Hepatocyte (in vitro differentiated cells): Measurements from ENCODE around the gene PLCL2. TPM values are rescaled to one million over a fixed set of nuclear protein-coding genes. Genes with fewer than 3 reads are reported as not detected.

Experiments used
- DNase-seq: peaks from one replicate; pipeline ENCODE4 v3.0.0-alpha.2; 2016; ENCODE audit warnings: low spot score
- H2AFZ ChIP-seq: fragments of 200-600 bp; sonication (generic); 2 replicates; pipeline ENCODE4 v1.6.0; 2016; ENCODE audit warnings: antibody characterized with exemption, mild to moderate bottlenecking
- H3K27ac ChIP-seq: fragments of 200-600 bp; sonication (generic); 2 replicates; pipeline ENCODE4 v1.5.1; 2016; ENCODE audit warnings: mild to moderate bottlenecking
- H3K27me3 ChIP-seq: fragments of 200-600 bp; sonication (generic); 2 replicates; pipeline ENCODE4 v1.6.1; 2016
- H3K36me3 ChIP-seq: fragments of 200-600 bp; sonication (generic); replicated peaks from 2 replicates; pipeline ENCODE4 v1.5.1; 2016; ENCODE audit warnings: low read depth; ENCODE audit not compliant: insufficient read depth
- H3K4me1 ChIP-seq: fragments of 200-600 bp; sonication (generic); 2 replicates; pipeline ENCODE4 v1.5.1; 2016; ENCODE audit warnings: mild to moderate bottlenecking, moderate library complexity; ENCODE audit not compliant: insufficient read depth
- H3K4me2 ChIP-seq: fragments of 200-600 bp; sonication (generic); 2 replicates; pipeline ENCODE4 v1.6.0; 2016
- H3K4me3 ChIP-seq: fragments of 200-600 bp; sonication (generic); 2 replicates; pipeline ENCODE4 v1.5.1; 2016; ENCODE audit warnings: mild to moderate bottlenecking
- H3K79me2 ChIP-seq: fragments of 200-600 bp; sonication (generic); 2 replicates; pipeline ENCODE4 v1.6.0; 2017; ENCODE audit warnings: mild to moderate bottlenecking
- H3K9me2 ChIP-seq: fragments of 200-600 bp; sonication (generic); replicated peaks from 2 replicates; pipeline ENCODE4 v1.6.0; 2017; ENCODE audit warnings: mild to moderate bottlenecking; ENCODE audit not compliant: insufficient read depth
- H3K9me3 ChIP-seq: fragments of 200-600 bp; sonication (generic); 2 replicates; pipeline ENCODE4 v1.5.1; 2016; ENCODE audit warnings: low read depth, mild to moderate bottlenecking
- H4K20me1 ChIP-seq: fragments of 200-600 bp; sonication (generic); 2 replicates; pipeline ENCODE4 v1.6.0; 2016; ENCODE audit warnings: mild to moderate bottlenecking; ENCODE audit not compliant: insufficient read depth, poor library complexity, severe bottlenecking
- EZH2 ChIP-seq: fragments of 200-600 bp; sonication (generic); IDR thresholded peaks from 2 replicates; pipeline ENCODE4 v1.6.1; 2016; ENCODE audit warnings: antibody characterized with exemption, mild to moderate bottlenecking, borderline replicate concordance
- EZH2phosphoT487 ChIP-seq: fragments of 200-600 bp; sonication (generic); IDR thresholded peaks from one replicate; pipeline ENCODE4 v1.6.1; 2018; ENCODE audit warnings: antibody characterized with exemption, mild to moderate bottlenecking, low read depth, moderate library complexity; ENCODE audit not compliant: unreplicated experiment, severe bottlenecking
- WGBS: methylation state at CpG from one replicate; pipeline ENCODE4 v1.1.6; 2016; ENCODE audit warnings: low lambda C conversion rate; ENCODE audit errors: missing lambda C conversion rate; 5-methylcytosine and 5-hydroxymethylcytosine counted together
- polyA plus RNA-seq: library from polyadenylated mRNA; unstranded; fragments of >200 nt; fragmentation: Nextera tagmentation; extraction: Ambion mirVana; gene quantifications from 2 replicates; pipeline ENCODE4 v1.2.1, GENCODE V29; 2016
- total RNA-seq: library from RNA; depleted of rRNA; stranded (reverse); fragments of >200 nt; gene quantifications from 2 replicates; pipeline ENCODE4 v1.2.3, GENCODE V29; 2014
- TF ChIP-seq, protein P1 (sequence below): fragments of 200-600 bp; sonication (generic); IDR thresholded peaks from 2 replicates; pipeline ENCODE4 v1.5.1; 2016; ENCODE audit warnings: antibody characterized with exemption, mild to moderate bottlenecking; ENCODE audit not compliant: poor library complexity

The PLCL2 gene
- total and polyA plus RNA-seq, 2 experiments from 2014 or later, result 3.2 to 14.2 TPM

DNA sequence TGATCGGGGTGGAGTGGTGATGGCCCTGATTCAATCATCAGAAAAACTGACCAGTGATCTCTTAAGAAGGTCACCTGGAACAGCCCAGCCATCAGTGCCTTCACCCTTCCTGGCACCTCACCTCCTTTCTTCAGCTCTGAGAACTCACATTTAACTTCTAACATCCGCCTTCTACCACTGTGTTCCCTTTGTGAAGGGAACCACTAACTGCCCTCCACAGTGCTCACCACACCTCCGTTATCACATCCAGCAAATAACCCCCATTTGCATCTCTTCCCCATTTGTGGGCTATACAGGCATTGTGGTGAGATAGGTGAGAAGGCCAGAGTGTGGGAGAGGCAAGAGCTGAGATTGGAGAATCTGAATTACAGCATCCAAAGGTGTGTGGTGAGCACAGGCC, 107.4 kb downstream of the PLCL2 start:
- TF ChIP-seq EZH2phosphoT487 (no peak), EZH2 (no peak)
- TF ChIP-seq, protein P1, sequence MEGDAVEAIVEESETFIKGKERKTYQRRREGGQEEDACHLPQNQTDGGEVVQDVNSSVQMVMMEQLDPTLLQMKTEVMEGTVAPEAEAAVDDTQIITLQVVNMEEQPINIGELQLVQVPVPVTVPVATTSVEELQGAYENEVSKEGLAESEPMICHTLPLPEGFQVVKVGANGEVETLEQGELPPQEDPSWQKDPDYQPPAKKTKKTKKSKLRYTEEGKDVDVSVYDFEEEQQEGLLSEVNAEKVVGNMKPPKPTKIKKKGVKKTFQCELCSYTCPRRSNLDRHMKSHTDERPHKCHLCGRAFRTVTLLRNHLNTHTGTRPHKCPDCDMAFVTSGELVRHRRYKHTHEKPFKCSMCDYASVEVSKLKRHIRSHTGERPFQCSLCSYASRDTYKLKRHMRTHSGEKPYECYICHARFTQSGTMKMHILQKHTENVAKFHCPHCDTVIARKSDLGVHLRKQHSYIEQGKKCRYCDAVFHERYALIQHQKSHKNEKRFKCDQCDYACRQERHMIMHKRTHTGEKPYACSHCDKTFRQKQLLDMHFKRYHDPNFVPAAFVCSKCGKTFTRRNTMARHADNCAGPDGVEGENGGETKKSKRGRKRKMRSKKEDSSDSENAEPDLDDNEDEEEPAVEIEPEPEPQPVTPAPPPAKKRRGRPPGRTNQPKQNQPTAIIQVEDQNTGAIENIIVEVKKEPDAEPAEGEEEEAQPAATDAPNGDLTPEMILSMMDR, result no peak
- WGBS, result 93% methylated on average over 3 of the region's 3 CpGs

DNA sequence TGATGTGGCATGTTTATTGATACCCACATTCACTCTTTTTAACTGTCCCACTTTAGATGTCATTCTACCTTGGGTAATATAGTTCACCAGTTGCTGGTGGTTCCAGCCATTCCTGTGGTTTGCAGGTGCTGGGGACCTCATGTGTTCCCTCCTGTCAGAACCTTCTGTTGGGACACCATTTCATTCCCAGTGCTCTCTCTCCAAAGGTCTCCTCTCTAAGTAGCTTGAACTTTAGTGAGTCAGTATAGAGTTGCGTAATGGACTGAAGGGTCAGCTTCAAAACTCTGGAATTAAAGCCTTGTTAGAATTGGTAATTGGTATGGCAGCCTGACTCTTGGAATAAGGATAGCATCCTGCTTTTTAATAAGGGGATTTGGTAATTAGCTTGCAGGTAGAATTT, 108.5 kb downstream of the PLCL2 start:
- H3K36me3 ChIP-seq, result no peaks in the 10 kb centered on the region
- no peaks in the 10 kb centered on the region for H3K9me2 ChIP-seq
- H3K27ac ChIP-seq, result no peak overlapping the region
- WGBS, result 80% methylated on average over 1 of the region's 1 CpG
- H4K20me1 ChIP-seq, result no peaks in the 10 kb centered on the region
- H3K4me2 ChIP-seq, result no peak overlapping the region
- H2AFZ ChIP-seq, result no peak overlapping the region
- no peak for DNase-seq
- TF ChIP-seq, protein P1, result no peak
- TF ChIP-seq EZH2phosphoT487 (no peak), EZH2 (no peak)
- no peaks in the 10 kb centered on the region for H3K9me3 ChIP-seq
- peaks cover 13% of the 10 kb centered on the region for H3K4me1 ChIP-seq
- no peaks in the 10 kb centered on the region for H3K27me3 ChIP-seq
- H3K4me3 ChIP-seq, result no peak overlapping the region
- peaks cover 6% of the 10 kb centered on the region for H3K79me2 ChIP-seq

More for the DNA sequence above, 107.4 kb downstream of the PLCL2 start:
- Histone ChIP-seq H4K20me1 (no peaks in the 10 kb centered on the region), H3K36me3 (no peaks in the 10 kb centered on the region), H3K27ac (no peak overlapping the region), H3K4me3 (no peak overlapping the region), H3K4me1 (peaks cover 12% of the 10 kb centered on the region), H3K9me3 (no peaks in the 10 kb centered on the region), H2AFZ (no peak overlapping the region), H3K27me3 (no peaks in the 10 kb centered on the region), H3K79me2 (peaks cover 6% of the 10 kb centered on the region), H3K9me2 (no peaks in the 10 kb centered on the region), H3K4me2 (no peak overlapping the region)
- DNase-seq, result no peak

DNA sequence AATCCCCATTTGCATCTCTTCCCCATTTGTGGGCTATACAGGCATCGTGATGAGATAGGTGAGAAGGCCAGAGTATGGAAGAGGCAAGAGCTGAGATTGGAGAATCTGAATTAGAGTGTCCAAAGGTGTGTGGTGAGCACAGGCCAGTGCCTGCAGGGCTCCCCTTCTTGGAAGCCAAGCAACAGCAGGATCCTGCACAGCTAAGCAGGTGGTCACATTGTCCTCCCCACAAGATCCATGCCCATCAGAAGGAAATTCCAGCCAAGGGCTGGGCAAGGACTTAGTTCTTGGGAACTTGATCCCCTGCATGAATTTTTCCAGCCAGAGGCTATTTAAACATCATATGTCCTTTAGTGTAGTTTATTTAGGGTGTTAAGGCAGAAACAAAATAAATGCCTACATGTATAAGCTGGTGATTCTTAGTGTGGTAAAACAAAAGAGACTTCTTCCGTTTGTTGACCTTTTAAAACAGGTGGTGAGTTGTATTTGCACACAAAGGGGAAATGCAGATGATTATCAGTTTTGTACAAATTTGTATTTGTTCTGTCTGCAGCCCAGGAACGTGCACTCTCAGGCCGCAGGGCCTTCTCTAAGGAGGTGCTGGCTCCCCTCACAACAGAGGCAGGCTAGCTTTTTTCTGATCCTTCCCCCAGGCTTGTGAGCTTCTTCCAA, 110.2 kb downstream of the PLCL2 start:
- H3K9me2 ChIP-seq, result no peaks in the 10 kb centered on the region
- no peaks in the 10 kb centered on the region for H3K36me3 ChIP-seq
- no peak overlapping the region for H3K4me2 ChIP-seq
- DNase-seq, result no peak
- peaks cover 16% of the 10 kb centered on the region for H3K4me1 ChIP-seq
- H3K4me3 ChIP-seq, result no peak overlapping the region
- TF ChIP-seq EZH2 (no peak), EZH2phosphoT487 (no peak)
- TF ChIP-seq, protein P1, result no peak
- H2AFZ ChIP-seq, result no peak overlapping the region
- 47% methylated on average over 4 of the region's 4 CpGs for WGBS
- no peaks in the 10 kb centered on the region for H3K27me3 ChIP-seq
- H3K79me2 ChIP-seq, result peaks cover 6% of the 10 kb centered on the region
- peaks cover 3% of the 10 kb centered on the region for H4K20me1 ChIP-seq
- no peaks in the 10 kb centered on the region for H3K9me3 ChIP-seq
- H3K27ac ChIP-seq, result peak overlapping the region; percentile 26
